K562 (cell line): Measurements from ENCODE around the gene ACADVL. TPM values are rescaled to one million over a fixed set of nuclear protein-coding genes. Genes with fewer than 3 reads are reported as not detected.

Experiments
- CEBPG ChIP-seq, 3 experiments: fragments of 200-800 bp in 1 of 3; sonication (Bioruptor generic) in 1 of 3; sonication (generic) in 1 of 3; formaldehyde crosslinking in 1 of 3; IDR thresholded peaks in 2 of 3; conservative IDR thresholded peaks in 1 of 3; 2 replicates each; pipeline versions ENCODE4 v1.6.1 to v1.8.0; 2016 to 2022; ENCODE audit warnings: missing compliant biosample characterization in 2 of 3, missing genetic modification characterization in 2 of 3, mild to moderate bottlenecking in 1 of 3, missing genetic modification reagents in 1 of 3
- DMBX1 ChIP-seq: fragments of 250-450 bp; sonication (Bioruptor Pico); IDR thresholded peaks from 2 replicates; pipeline ENCODE4 v1.8.0; 2022; ENCODE audit warnings: inconsistent platforms, mild to moderate bottlenecking, moderate library complexity, borderline replicate concordance
- ELF4 ChIP-seq: fragments of 450-650 bp; formaldehyde crosslinking; IDR thresholded peaks from 2 replicates; pipeline ENCODE4 v1.4.0; 2022; ENCODE audit warnings: missing genetic modification characterization
- ETS2 ChIP-seq: IDR thresholded peaks from 2 replicates; pipeline ENCODE4 v1.6.1; 2016; ENCODE audit warnings: borderline replicate concordance, missing genetic modification characterization, mild to moderate bottlenecking, moderate library complexity, missing compliant biosample characterization; ENCODE audit not compliant: poor library complexity, severe bottlenecking
- FIP1L1 ChIP-seq: fragments of 200-400 bp; formaldehyde crosslinking; IDR thresholded peaks from 2 replicates; pipeline ENCODE4 v1.6.1; 2018; ENCODE audit warnings: mild to moderate bottlenecking, low read depth, low read length; ENCODE audit not compliant: poor library complexity, severe bottlenecking
- FOXJ2 ChIP-seq: fragments of 200-800 bp; sonication (Bioruptor generic); IDR thresholded peaks from 2 replicates; pipeline ENCODE4 v1.6.1; 2016; ENCODE audit warnings: missing genetic modification characterization, missing compliant biosample characterization
- GABPB2 ChIP-seq: fragments of 250-450 bp; sonication (Bioruptor Pico); conservative IDR thresholded peaks from 2 replicates; pipeline ENCODE4 v1.5.1; 2021; ENCODE audit warnings: mild to moderate bottlenecking
- IRF1 ChIP-seq: sonication (generic); formaldehyde crosslinking; IDR thresholded peaks from 2 replicates; pipeline ENCODE4 v1.8.0; 2022; ENCODE audit warnings: missing genetic modification reagents, mild to moderate bottlenecking, borderline replicate concordance
- KDM1A ChIP-seq, 2 experiments: fragments of 450-650 bp; IDR thresholded peaks; 2 replicates each; pipeline ENCODE4 v1.6.1; 2016; ENCODE audit warnings: mild to moderate bottlenecking in 2 of 2
- MCM2 ChIP-seq: fragments of 450-650 bp; IDR thresholded peaks from 2 replicates; pipeline ENCODE4 v1.6.1; 2017; ENCODE audit warnings: low read depth, mild to moderate bottlenecking
- MEF2D ChIP-seq: conservative IDR thresholded peaks from 2 replicates; pipeline ENCODE4 v1.6.1; 2016; ENCODE audit warnings: low read depth, missing genetic modification characterization, missing compliant biosample characterization
- NCOR1 ChIP-seq: fragments of 450-650 bp; IDR thresholded peaks from 2 replicates; pipeline ENCODE4 v1.6.1; 2016; ENCODE audit warnings: mild to moderate bottlenecking, moderate library complexity
- NFYB ChIP-seq: IDR thresholded peaks from 2 replicates; pipeline ENCODE4 v1.6.1; 2011; ENCODE audit warnings: mild to moderate bottlenecking, moderate library complexity; ENCODE audit not compliant: insufficient read length; ENCODE audit errors: extremely low read depth
- POLR2G ChIP-seq: fragments of 200-400 bp; formaldehyde crosslinking; IDR thresholded peaks from 2 replicates; pipeline ENCODE4 v1.6.1; 2017; ENCODE audit warnings: low read depth, mild to moderate bottlenecking, antibody characterized with exemption, low read length, moderate library complexity
- SMAD3 ChIP-seq: fragments of 450-650 bp; formaldehyde crosslinking; conservative IDR thresholded peaks from 2 replicates; pipeline ENCODE4 v1.4.0; 2020; ENCODE audit warnings: mild to moderate bottlenecking
- SMARCE1 ChIP-seq: fragments of 450-650 bp; IDR thresholded peaks from 2 replicates; pipeline ENCODE4 v1.7.1; 2016; ENCODE audit warnings: mild to moderate bottlenecking
- SOX6 ChIP-seq: fragments of 450-650 bp; IDR thresholded peaks from 2 replicates; pipeline ENCODE4 v1.6.1; 2014; ENCODE audit warnings: mild to moderate bottlenecking
- SP2 ChIP-seq: IDR thresholded peaks from 2 replicates; pipeline ENCODE4 v1.6.1; 2011; ENCODE audit warnings: mild to moderate bottlenecking, low read depth, low read length, moderate library complexity; ENCODE audit not compliant: poor library complexity, severe bottlenecking; ENCODE audit errors: extremely low read depth
- ZBTB7A ChIP-seq: IDR thresholded peaks from 2 replicates; pipeline ENCODE4 v1.6.1; 2011; ENCODE audit warnings: low read depth, mild to moderate bottlenecking, low read length, moderate library complexity, borderline replicate concordance; ENCODE audit not compliant: control insufficient read depth
- ZC3H11A ChIP-seq: IDR thresholded peaks from 2 replicates; pipeline ENCODE4 v1.6.1; 2012; ENCODE audit warnings: low read depth, low read length, improper control_type of control experiment
- ZNF143 ChIP-seq: sonication (generic); formaldehyde crosslinking; IDR thresholded peaks from 2 replicates; pipeline ENCODE4 v1.9.0; 2022; ENCODE audit warnings: mild to moderate bottlenecking, missing genetic modification reagents
- ZNF146 ChIP-seq: IDR thresholded peaks from one replicate; pipeline ENCODE4 v1.6.1; 2018; ENCODE audit warnings: missing compliant biosample characterization; ENCODE audit not compliant: unreplicated experiment
- ZNF282 ChIP-seq: sonication (generic); formaldehyde crosslinking; IDR thresholded peaks from 2 replicates; pipeline ENCODE4 v1.8.1; 2023; ENCODE audit warnings: missing genetic modification reagents
- ZNF324 ChIP-seq: fragments of 250-450 bp; sonication (Bioruptor Pico); IDR thresholded peaks from 2 replicates; pipeline ENCODE4 v1.4.0; 2020; ENCODE audit warnings: mild to moderate bottlenecking
- ZNF764 ChIP-seq: fragments of 250-450 bp; sonication (Bioruptor Pico); IDR thresholded peaks from 2 replicates; pipeline ENCODE4 v1.4.0; 2020; ENCODE audit warnings: low read depth, mild to moderate bottlenecking, moderate library complexity
- ZNF830 ChIP-seq: fragments of 250-450 bp; sonication (Bioruptor Pico); IDR thresholded peaks from 2 replicates; pipeline ENCODE4 v1.5.0; 2021; ENCODE audit warnings: mild to moderate bottlenecking
- polyA plus RNA-seq, 8 experiments: library from polyadenylated mRNA; depleted of rRNA in 4 of 8; stranded (reverse) in 5 of 8; unstranded in 3 of 8; fragments of >200 nt; fragmentation: Nextera tagmentation in 2 of 8; fragmentation: Illumina TruSeq in 1 of 8; extraction: Ambion mirVana in 2 of 8; extraction: Trizol in 1 of 8; gene quantifications; 2 replicates each; pipeline versions ENCODE4 v1.2.1 to v1.2.3, GENCODE V29; 2011 to 2014; ENCODE audit warnings: inconsistent platforms in 1 of 8, missing spikeins in 1 of 8
- total RNA-seq, 7 experiments: library from RNA; depleted of rRNA in 6 of 7; stranded (reverse); fragments of >200 nt in 6 of 7; fragmentation: Illumina TruSeq in 2 of 7; extraction: Trizol in 2 of 7; gene quantifications; 2 replicates each; pipeline versions ENCODE4 v1.2.1 to v1.2.3, GENCODE V29; 2011 to 2021; ENCODE audit warnings: low replicate concordance in 1 of 7
- TF ChIP-seq, protein P1 (sequence below): fragments of 200-400 bp; formaldehyde crosslinking; IDR thresholded peaks from 2 replicates; pipeline ENCODE4 v1.6.1; 2017; ENCODE audit warnings: mild to moderate bottlenecking, low read depth, low read length, moderate library complexity

The ACADVL gene
- total and polyA plus RNA-seq, 9 of the 15 experiments (the other 6 are each of a cell fraction or from before 2014, with no cell fraction given), result 25.5 to 449 (median 214) TPM

DNA sequence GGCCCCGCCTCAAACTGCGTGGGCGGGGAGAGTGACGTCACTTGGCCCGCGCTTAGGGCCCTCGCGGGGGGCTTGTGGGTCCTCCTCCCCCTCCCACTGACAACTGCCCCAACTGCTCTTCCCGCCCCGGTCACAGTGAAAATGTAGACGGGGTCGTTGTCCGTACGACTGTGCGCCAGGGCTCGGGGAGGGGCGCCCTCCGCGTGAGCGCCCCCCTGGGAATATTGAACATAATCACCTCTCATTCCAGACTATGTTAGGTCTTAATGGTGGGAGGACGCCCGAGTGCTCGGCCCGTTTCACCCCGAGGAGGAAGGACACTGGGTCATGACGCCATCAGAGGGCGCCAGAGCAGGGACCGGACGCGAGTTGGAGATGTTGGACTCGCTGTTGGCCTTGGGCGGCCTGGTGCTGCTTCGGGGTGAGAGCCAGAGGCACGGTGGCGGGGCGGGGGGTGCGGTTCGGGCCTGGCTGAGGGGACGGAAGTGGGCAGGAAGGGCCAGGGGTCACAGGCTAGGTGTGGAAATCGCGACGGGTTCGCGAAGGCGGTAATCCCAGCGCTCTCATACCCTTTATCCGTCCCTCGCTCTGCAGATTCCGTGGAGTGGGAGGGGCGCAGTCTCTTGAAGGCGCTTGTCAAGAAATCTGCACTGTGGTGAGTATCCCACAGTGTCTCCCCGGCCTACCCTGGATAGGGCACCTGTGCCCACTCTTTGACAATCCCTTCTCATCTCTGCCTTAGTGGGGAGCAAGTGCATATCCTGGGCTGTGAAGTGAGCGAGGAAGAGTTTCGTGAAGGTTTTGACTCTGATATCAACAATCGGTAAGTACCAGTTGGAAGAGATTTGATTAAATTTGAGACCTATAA lies 32.7 kb downstream of the ACADVL start, which contains the start of gene ELP5 (continued):
- TF ChIP-seq FOXJ2 (tag), result no peak
- TF ChIP-seq ETS2 (tag), result no peak
- TF ChIP-seq NFYB, result no peak
- TF ChIP-seq SMARCE1, result no peak; the same call in 1 of the 2 replicates
- TF ChIP-seq DMBX1 (CRISPR knock-in tag), result no peak
- peak; percentile 16; the same call in 1 of the 2 replicates for TF ChIP-seq NCOR1
- TF ChIP-seq FIP1L1, result no peak
- TF ChIP-seq ELF4 (CRISPR knock-in tag), result no peak
- TF ChIP-seq ZNF764 (CRISPR knock-in tag), result no peak
- no peak for TF ChIP-seq SP2
- no peak for TF ChIP-seq MCM2
- TF ChIP-seq ZNF324 (CRISPR knock-in tag), result no peak
- peak; percentile 94 for TF ChIP-seq POLR2G
- peak; percentile 96 for TF ChIP-seq ZBTB7A
- TF ChIP-seq ZNF830 (CRISPR knock-in tag), result no peak
- no peak for TF ChIP-seq IRF1 (CRISPR knock-in tag)
- TF ChIP-seq SMAD3 (CRISPR knock-in tag), result no peak
- peak; percentile 30; the same call in 1 of the 2 replicates for TF ChIP-seq SOX6
- no peak for TF ChIP-seq ZNF282
- TF ChIP-seq MEF2D (tag), result no peak
- no peak for TF ChIP-seq GABPB2 (CRISPR knock-in tag)
- TF ChIP-seq ZNF143 (CRISPR knock-in tag), result no peak
- TF ChIP-seq KDM1A (IDR thresholded peaks at IDR 0.05), result peak in 1 of 2 experiments; percentile 18; a peak in 1 of 4 replicates
- no peak for TF ChIP-seq ZC3H11A
- no peak for TF ChIP-seq ZNF146 (CRISPR knock-in tag)
- no peak for TF ChIP-seq CEBPG (CRISPR knock-in tag; IDR thresholded peaks at IDR 0.05)
- no peak; a peak in 1 of 4 replicates for TF ChIP-seq CEBPG (tag; conservative IDR thresholded peaks at IDR 0.05 in 1 of 2, IDR thresholded peaks at IDR 0.05 in 1 of 2)
- TF ChIP-seq, protein P1, sequence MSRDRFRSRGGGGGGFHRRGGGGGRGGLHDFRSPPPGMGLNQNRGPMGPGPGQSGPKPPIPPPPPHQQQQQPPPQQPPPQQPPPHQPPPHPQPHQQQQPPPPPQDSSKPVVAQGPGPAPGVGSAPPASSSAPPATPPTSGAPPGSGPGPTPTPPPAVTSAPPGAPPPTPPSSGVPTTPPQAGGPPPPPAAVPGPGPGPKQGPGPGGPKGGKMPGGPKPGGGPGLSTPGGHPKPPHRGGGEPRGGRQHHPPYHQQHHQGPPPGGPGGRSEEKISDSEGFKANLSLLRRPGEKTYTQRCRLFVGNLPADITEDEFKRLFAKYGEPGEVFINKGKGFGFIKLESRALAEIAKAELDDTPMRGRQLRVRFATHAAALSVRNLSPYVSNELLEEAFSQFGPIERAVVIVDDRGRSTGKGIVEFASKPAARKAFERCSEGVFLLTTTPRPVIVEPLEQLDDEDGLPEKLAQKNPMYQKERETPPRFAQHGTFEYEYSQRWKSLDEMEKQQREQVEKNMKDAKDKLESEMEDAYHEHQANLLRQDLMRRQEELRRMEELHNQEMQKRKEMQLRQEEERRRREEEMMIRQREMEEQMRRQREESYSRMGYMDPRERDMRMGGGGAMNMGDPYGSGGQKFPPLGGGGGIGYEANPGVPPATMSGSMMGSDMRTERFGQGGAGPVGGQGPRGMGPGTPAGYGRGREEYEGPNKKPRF, result no peak
